AG09309 (cell line): ENCODE data around the gene LAIR2.

Experiments used
- DNase-seq: peaks from one replicate; pipeline ENCODE4 v3.0.0-alpha.2; 2010; ENCODE audit warnings: low read depth
- H3K4me3 ChIP-seq: 2 replicates; pipeline ENCODE4 v1.5.1; 2011; ENCODE audit warnings: mild to moderate bottlenecking, low read depth, low read length, moderate library complexity; ENCODE audit not compliant: control insufficient read depth
- TF ChIP-seq, protein P1 (sequence below): IDR thresholded peaks from 2 replicates; pipeline ENCODE4 v1.5.1; 2011; ENCODE audit warnings: mild to moderate bottlenecking, low read depth, low read length, inconsistent platforms; ENCODE audit not compliant: insufficient read depth, control insufficient read depth; ENCODE audit errors: missing control alignments

LAIR2 gene

DNA sequence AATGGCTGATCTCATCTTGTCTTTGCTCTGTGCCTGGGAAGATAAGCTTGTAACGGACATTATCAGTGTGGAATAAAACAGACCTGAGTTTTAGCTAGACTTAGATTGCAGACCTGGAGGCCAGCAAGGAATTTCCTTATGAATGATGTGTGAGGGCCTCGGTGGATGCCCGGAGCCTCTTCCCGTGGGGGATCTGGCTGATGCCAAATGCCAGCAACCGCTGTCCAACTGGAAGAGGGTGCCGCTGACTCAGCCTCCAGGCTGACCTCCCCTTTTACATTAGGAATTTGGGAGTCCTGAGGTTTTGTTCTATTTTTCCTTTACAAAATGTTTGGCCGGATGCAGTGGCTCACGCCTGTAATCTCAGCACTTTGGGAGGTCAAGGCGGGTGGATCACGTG, 51.4 kb downstream of the LAIR2 start:
- H3K4me3 ChIP-seq: no peak overlapping the region
- TF ChIP-seq, protein P1, sequence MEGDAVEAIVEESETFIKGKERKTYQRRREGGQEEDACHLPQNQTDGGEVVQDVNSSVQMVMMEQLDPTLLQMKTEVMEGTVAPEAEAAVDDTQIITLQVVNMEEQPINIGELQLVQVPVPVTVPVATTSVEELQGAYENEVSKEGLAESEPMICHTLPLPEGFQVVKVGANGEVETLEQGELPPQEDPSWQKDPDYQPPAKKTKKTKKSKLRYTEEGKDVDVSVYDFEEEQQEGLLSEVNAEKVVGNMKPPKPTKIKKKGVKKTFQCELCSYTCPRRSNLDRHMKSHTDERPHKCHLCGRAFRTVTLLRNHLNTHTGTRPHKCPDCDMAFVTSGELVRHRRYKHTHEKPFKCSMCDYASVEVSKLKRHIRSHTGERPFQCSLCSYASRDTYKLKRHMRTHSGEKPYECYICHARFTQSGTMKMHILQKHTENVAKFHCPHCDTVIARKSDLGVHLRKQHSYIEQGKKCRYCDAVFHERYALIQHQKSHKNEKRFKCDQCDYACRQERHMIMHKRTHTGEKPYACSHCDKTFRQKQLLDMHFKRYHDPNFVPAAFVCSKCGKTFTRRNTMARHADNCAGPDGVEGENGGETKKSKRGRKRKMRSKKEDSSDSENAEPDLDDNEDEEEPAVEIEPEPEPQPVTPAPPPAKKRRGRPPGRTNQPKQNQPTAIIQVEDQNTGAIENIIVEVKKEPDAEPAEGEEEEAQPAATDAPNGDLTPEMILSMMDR: no peak
- DNase-seq: no peak

DNA sequence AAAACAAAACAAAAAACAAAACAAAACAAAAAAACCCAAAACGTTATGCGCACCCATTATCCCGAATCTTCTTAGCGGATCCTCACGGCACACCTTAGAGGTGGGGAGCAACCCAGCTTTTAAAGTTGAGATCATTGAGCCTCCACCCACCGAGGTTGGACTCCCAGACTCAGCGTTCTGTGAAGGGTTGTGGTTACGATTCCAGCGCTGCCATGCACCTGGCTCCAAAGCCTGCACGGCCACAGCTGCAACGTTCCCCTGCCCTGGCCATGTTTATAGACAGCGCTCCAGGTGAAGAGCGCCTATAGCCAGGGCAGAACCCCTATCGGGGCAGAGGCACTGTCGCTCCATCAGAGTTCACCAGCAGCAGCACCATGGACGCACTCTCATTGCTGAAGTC, 52.3 kb downstream of the LAIR2 start:
- no peak overlapping the region for H3K4me3 ChIP-seq
- TF ChIP-seq, protein P1: no peak
- no peak for DNase-seq

DNA sequence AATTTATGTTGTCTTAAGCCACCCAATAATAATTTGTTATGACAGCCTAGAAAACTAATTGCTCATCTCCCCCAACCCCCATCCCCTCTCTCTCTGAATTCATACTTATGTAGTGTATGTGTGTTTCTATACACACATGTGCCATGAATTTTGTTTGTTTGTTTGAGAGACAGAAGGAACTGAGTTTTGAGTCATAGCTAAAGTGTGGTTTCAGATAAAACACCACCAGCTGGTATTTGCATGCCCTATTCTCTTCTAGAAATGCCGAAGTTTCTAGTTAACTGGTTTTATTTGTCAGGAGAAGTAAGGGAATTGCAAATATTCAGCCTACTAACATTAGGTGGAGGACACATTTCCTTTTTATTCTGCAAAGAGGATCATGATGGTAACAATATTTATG, 53.6 kb downstream of the LAIR2 start:
- TF ChIP-seq, protein P1: no peak
- no peak overlapping the region for H3K4me3 ChIP-seq
- no peak for DNase-seq

DNA sequence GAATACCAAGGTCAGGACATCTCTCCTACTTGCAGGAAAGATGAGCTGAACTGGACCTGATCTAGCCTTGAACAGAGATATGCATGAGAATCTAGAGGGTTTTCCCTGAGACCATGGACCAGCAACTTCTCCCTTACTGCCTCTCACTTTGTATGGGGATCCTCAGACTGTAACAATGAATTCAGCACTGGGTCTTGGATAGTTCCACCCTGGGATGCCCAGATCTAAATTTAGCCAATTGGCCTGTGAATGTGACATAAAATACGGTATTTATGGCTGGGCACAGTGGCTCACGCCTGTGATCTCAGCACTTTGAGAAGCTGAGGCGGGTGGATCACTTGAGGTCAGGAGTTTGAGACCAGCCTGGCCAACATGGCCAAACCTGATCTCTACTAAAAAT, 55.7 kb downstream of the LAIR2 start:
- DNase-seq: no peak
- no peak overlapping the region for H3K4me3 ChIP-seq
- TF ChIP-seq, protein P1: no peak
